Activated CD8-positive, alpha-beta T cell treated with anti-CD3 and anti-CD28 coated beads for 36 hours (primary cell): ENCODE results near the gene ITLN2. TPM values are rescaled to one million over a fixed set of nuclear protein-coding genes. Genes with fewer than 3 reads are reported as not detected.
"Not testable (repeated sequence)": the region's sequence is repeated elsewhere in the genome, so short reads cannot be mapped to it uniquely, and the experiment has no call there.

Source experiments
- ATAC-seq: fragments of 200-7000 bp; cut with Tn5 transposase; one replicate; pipeline ENCODE4 v1.10.0; 2021; ENCODE audit warnings: mild to moderate bottlenecking, moderate library complexity
- CTCF ChIA-PET: fragments of 350-600 bp; sonication (Branson Sonifier 250); formaldehyde crosslinking; loops from one replicate; lab custom pipeline; 2021; ENCODE audit warnings: antibody characterized with exemption; lab: Charles Lee
- POLR2A ChIA-PET: fragments of 350-600 bp; sonication (Branson Sonifier 250); formaldehyde crosslinking; loops from one replicate; lab custom pipeline; 2021; ENCODE audit warnings: antibody characterized with exemption; lab: Charles Lee
- DNase-seq: peaks from one replicate; pipeline ENCODE4 v3.0.0-alpha.2; 2020
- H3K27ac Mint-ChIP-seq: one replicate; pipeline ENCODE4 v1.8.0; 2021; ENCODE audit warnings: mild to moderate bottlenecking, mixed read lengths
- H3K27me3 Mint-ChIP-seq: one replicate; pipeline ENCODE4 v1.8.0; 2021; ENCODE audit warnings: mixed read lengths
- H3K36me3 Mint-ChIP-seq: one replicate; pipeline ENCODE4 v1.8.0; 2021; ENCODE audit warnings: low read depth, mixed read lengths
- H3K4me1 Mint-ChIP-seq: one replicate; pipeline ENCODE4 v1.8.0; 2021; ENCODE audit warnings: low read depth, mixed read lengths
- H3K4me3 Mint-ChIP-seq: one replicate; pipeline ENCODE4 v1.8.0; 2021; ENCODE audit warnings: mild to moderate bottlenecking, moderate library complexity, mixed read lengths
- H3K9me3 Mint-ChIP-seq: one replicate; pipeline ENCODE4 v1.8.0; 2021; ENCODE audit warnings: mixed read lengths
- intact Hi-C: fragments of 100-400 bp; cut with micrococcal nuclease; formaldehyde crosslinking; loops from one replicate; pipeline ENCODE4 v1.10.0; 2022
- total RNA-seq, 2 experiments: library from RNA; stranded (reverse); gene quantifications; one replicate each; pipeline ENCODE4 v1.2.3, GENCODE V29; 2021
- TF ChIP-seq, protein P1 (sequence below): fragments of 200-600 bp; IDR thresholded peaks from one replicate; pipeline ENCODE4 v1.8.0; 2022; ENCODE audit warnings: antibody characterized with exemption, mild to moderate bottlenecking

The ITLN2 gene
- total RNA-seq, 2 experiments from 2014 or later, result not detected

DNA sequence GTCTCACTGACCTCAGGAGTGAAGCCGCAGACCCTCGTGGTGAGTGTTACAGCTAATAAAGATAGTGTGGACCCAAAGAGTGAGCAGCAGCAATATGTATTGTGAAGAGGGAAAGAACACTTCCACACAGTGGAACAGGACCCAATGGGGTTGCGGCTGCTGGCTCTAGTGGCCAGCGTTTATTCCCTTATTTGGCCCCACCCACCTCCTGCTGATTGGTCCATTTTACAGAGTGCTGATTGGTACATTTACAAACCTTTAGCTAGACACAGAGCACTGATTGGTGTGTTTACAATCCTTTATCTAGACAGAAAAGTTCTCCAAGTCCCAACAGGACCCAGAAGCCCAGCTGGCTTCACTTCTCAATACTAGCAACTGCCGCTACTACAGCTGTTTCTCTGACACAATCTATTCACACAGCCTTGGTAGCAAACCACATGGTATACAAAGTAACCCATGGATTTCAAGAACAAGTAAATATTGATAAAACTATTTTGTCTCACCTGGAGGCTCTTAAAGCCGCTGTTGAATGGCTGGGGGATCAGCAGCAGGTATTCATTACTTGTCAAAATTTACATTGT, 44.3 kb downstream of the ITLN2 start:
- no peaks in the 10 kb centered on the region for H3K4me1 Mint-ChIP-seq
- no peak overlapping the region for H3K4me3 Mint-ChIP-seq
- DNase-seq, result no peak
- ChIA-PET CTCF (interaction anchor here (0.9 to 1.8 kb wide), 2 partner anchors 41 to 183 kb away, joined by 3 to 6 read pairs; no protein-coding TSS in a partner anchor), POLR2A (no interaction called here)
- no peak overlapping the region for H3K27ac Mint-ChIP-seq
- no peak for ATAC-seq
- no peaks in the 10 kb centered on the region for H3K27me3 Mint-ChIP-seq
- no peaks in the 10 kb centered on the region for H3K36me3 Mint-ChIP-seq
- intact Hi-C loops, result no loop called here
- TF ChIP-seq, protein P1, sequence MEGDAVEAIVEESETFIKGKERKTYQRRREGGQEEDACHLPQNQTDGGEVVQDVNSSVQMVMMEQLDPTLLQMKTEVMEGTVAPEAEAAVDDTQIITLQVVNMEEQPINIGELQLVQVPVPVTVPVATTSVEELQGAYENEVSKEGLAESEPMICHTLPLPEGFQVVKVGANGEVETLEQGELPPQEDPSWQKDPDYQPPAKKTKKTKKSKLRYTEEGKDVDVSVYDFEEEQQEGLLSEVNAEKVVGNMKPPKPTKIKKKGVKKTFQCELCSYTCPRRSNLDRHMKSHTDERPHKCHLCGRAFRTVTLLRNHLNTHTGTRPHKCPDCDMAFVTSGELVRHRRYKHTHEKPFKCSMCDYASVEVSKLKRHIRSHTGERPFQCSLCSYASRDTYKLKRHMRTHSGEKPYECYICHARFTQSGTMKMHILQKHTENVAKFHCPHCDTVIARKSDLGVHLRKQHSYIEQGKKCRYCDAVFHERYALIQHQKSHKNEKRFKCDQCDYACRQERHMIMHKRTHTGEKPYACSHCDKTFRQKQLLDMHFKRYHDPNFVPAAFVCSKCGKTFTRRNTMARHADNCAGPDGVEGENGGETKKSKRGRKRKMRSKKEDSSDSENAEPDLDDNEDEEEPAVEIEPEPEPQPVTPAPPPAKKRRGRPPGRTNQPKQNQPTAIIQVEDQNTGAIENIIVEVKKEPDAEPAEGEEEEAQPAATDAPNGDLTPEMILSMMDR, result no peak
- H3K9me3 Mint-ChIP-seq, result no peaks in the 10 kb centered on the region

DNA sequence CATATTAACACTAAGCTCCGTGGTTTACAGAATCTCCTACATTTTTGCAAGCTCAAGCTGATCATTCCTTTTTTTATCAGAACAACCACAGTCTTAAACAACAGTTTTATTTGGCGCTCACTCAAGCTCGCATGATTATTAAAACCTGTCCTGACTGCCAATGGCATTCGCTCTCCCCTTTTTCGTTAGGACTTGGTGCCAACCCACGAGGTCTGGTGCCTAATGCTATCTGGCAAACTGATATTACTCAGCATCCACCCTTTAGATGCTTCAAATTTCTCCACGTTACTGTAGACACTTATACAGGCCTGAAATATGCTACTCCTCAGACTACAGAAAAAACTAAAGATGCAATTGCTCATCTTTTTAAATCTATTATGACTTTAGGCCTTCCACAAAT, 46.6 kb downstream of the ITLN2 start:
- no peaks in the 10 kb centered on the region for H3K4me1 Mint-ChIP-seq
- TF ChIP-seq, protein P1, result no peak
- H3K36me3 Mint-ChIP-seq, result no peaks in the 10 kb centered on the region
- POLR2A ChIA-PET, result no interaction called here
- no peaks in the 10 kb centered on the region for H3K27me3 Mint-ChIP-seq
- CTCF ChIA-PET, result interaction anchor here (1.2 to 1.6 kb wide), 2 partner anchors 23 to 73 kb away, joined by 3 read pairs; partner anchors contain the start of gene ITLN1
- no peak overlapping the region for H3K27ac Mint-ChIP-seq
- ATAC-seq (no peak), DNase-seq (no peak)
- intact Hi-C loops, result no loop called here
- no peaks in the 10 kb centered on the region for H3K9me3 Mint-ChIP-seq
- H3K4me3 Mint-ChIP-seq, result no peak overlapping the region

DNA sequence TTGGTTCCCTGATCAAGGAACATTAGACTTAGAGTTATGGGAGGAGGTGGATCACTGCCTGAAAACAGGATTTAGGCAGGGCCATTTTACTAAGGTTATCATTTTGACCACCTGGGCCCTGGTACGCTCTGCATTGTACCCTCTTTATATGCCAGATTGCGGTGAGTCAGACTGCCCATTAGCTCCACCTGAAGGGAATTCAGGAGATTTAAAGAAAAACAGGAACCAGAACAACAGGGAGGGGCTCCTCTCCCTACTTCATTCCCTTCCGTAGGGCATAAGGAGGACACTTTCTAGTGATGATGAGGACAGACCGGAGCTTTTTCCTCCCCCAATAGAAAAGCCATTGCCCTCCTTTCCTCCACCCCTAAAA, 49.0 kb downstream of the ITLN2 start:
- ChIA-PET POLR2A (no interaction called here), CTCF (interaction anchor here (1.4 kb wide), 1 partner anchor 48 kb away, joined by 3 read pairs; no protein-coding TSS in a partner anchor)
- intact Hi-C loops, result no loop called here
- no peaks in the 10 kb centered on the region for H3K9me3 Mint-ChIP-seq
- TF ChIP-seq, protein P1, result no peak
- H3K4me3 Mint-ChIP-seq, result no peak overlapping the region
- ATAC-seq, result no peak
- H3K36me3 Mint-ChIP-seq, result no peaks in the 10 kb centered on the region
- H3K4me1 Mint-ChIP-seq, result no peaks in the 10 kb centered on the region
- no peak overlapping the region for H3K27ac Mint-ChIP-seq
- DNase-seq, result no peak
- peaks cover 2% of the 10 kb centered on the region for H3K27me3 Mint-ChIP-seq

DNA sequence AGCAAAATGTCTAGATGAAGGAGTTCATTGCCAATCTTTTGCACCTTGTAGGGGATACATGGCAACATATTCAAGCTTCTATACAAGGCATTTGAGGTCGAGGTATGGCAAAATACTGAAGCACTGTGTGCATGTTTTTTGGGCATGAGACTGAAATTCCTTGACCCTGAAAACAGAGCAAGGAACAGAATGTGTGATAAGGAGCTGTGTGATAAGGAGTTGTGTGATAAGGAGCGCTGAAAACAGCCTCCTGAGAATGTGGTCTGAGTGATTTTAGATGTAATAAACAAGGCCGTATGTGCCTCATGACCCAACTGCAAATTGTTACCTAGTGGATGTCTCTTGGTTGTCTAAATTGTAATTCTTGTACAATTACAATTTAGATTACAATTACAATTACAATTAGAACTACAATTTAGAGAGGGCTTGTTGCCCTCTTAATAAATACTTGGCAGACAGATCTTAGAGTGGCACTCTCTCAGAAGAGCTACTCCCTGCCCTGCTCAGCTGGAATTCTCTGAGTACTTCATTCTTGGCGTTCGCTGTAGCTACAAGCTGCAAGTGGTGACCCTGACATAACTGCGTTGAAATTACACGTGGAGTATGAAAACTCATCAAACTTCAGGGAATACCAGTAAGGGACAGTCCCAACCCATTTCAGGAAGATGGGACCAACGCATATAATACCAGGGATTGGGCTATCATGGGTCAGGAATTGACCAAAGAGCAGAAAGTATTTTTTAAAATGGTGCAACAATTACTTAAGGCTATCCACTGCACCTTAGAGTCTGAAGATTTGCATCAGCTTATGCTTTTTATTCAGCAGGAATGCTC, 49.6 kb downstream of the ITLN2 start:
- TF ChIP-seq, protein P1, result no peak
- no peaks in the 10 kb centered on the region for H3K9me3 Mint-ChIP-seq
- H3K36me3 Mint-ChIP-seq, result no peaks in the 10 kb centered on the region
- no peak overlapping the region for H3K27ac Mint-ChIP-seq
- POLR2A ChIA-PET, result no interaction called here
- no peak overlapping the region for H3K4me3 Mint-ChIP-seq
- H3K27me3 Mint-ChIP-seq, result peaks cover 2% of the 10 kb centered on the region
- DNase-seq (no peak), ATAC-seq (no peak)
- H3K4me1 Mint-ChIP-seq, result no peaks in the 10 kb centered on the region
- CTCF ChIA-PET, result interaction anchor here (0.6 kb wide), 1 partner anchor 17 kb away, joined by 3 read pairs; no protein-coding TSS in a partner anchor
- intact Hi-C loops, result no loop called here

DNA sequence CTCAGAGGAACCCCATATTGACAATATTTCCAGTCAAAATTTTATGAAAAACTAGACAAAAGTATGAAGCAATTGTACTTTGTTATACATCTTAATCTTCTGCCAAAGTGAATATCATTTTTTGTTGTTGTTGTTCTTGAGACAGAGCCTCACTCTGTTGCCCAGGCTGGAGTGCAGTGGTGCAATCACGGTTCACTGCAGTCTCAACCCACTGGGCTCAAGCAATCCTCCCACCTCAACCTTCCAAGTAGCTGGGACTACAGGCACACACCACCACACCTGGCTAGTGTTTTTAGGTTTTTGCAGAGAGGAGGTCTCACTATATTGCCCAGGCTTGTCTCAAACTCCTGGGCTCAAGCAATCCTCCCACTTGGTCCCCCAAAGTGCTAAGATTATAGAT, 52.4 kb downstream of the ITLN2 start:
- CTCF ChIA-PET, ATAC-seq, H3K4me1 Mint-ChIP-seq, H3K36me3 Mint-ChIP-seq, H3K27me3 Mint-ChIP-seq, DNase-seq, H3K9me3 Mint-ChIP-seq, intact Hi-C loops, H3K27ac Mint-ChIP-seq, POLR2A ChIA-PET, H3K4me3 Mint-ChIP-seq: not testable (repeated sequence)
